OCI-LY7 (cell line): Measurements from ENCODE around the gene KCNAB2. TPM values are rescaled to one million over a fixed set of nuclear protein-coding genes. Genes with fewer than 3 reads are reported as not detected.

Experiments used
- BruUV-seq: library from RNA; stranded (reverse); fragments of 400-500 nt; replicated peaks from 2 replicates; lab custom pipeline; 2021; lab: Mats Ljungman, UMichigan
- CTCF ChIA-PET: fragments of 300-600 bp; sonication (Branson Sonifier 250); formaldehyde crosslinking; loops from one replicate; lab custom pipeline; 2022; ENCODE audit warnings: antibody characterized with exemption; ENCODE audit not compliant: unreplicated experiment; lab: Charles Lee
- POLR2A ChIA-PET: fragments of 300-600 bp; sonication (Branson Sonifier 250); formaldehyde crosslinking; loops from one replicate; lab custom pipeline; 2022; ENCODE audit warnings: antibody characterized with exemption; lab: Charles Lee
- DNase-seq: peaks from one replicate; pipeline ENCODE4 v3.0.0-alpha.2; 2015; ENCODE audit warnings: low spot score
- H2AFZ ChIP-seq: fragments of 200-600 bp; sonication (generic), shearing (Covaris generic); 2 replicates; pipeline ENCODE4 v1.6.1; 2014; ENCODE audit warnings: mild to moderate bottlenecking, antibody characterized with exemption, low read length, moderate library complexity
- H3K27ac ChIP-seq: fragments of 200-600 bp; sonication (generic); 2 replicates; pipeline ENCODE4 v1.5.1; 2014; ENCODE audit warnings: mixed run types, low read depth, mild to moderate bottlenecking, moderate library complexity, low read length, inconsistent platforms; ENCODE audit not compliant: poor library complexity, severe bottlenecking
- H3K36me3 ChIP-seq: fragments of 200-600 bp; sonication (generic); 2 replicates; pipeline ENCODE4 v1.6.1; 2014; ENCODE audit warnings: mild to moderate bottlenecking, antibody characterized with exemption, low read length, moderate library complexity, mixed read lengths; ENCODE audit not compliant: insufficient read depth
- H3K4me1 ChIP-seq: fragments of 200-600 bp; sonication (generic); 2 replicates; pipeline ENCODE4 v1.5.1; 2014; ENCODE audit warnings: mild to moderate bottlenecking, low read length; ENCODE audit not compliant: insufficient read depth, poor library complexity, severe bottlenecking
- H3K4me2 ChIP-seq: fragments of 200-600 bp; sonication (generic); 2 replicates; pipeline ENCODE4 v1.6.1; 2014; ENCODE audit warnings: mild to moderate bottlenecking, low read length
- H3K4me3 ChIP-seq: fragments of 200-600 bp; sonication (generic); 2 replicates; pipeline ENCODE4 v1.5.1; 2014; ENCODE audit warnings: mild to moderate bottlenecking, low read depth, low read length; ENCODE audit not compliant: poor library complexity, severe bottlenecking
- H3K79me2 ChIP-seq: fragments of 200-600 bp; sonication (generic); 2 replicates; pipeline ENCODE4 v1.6.1; 2016; ENCODE audit warnings: low read depth, mild to moderate bottlenecking, low read length, moderate library complexity, mixed read lengths; ENCODE audit not compliant: insufficient read depth
- H3K9me2 ChIP-seq: fragments of 200-600 bp; sonication (generic); 2 replicates; pipeline ENCODE4 v1.6.1; 2016; ENCODE audit warnings: mild to moderate bottlenecking, low read length, mixed read lengths; ENCODE audit not compliant: insufficient read depth
- H3K9me3 ChIP-seq: fragments of 200-600 bp; sonication (generic); 2 replicates; pipeline ENCODE4 v1.6.1; 2014; ENCODE audit warnings: mild to moderate bottlenecking, mixed run types, low read length, mixed read lengths
- H4K20me1 ChIP-seq: fragments of 200-600 bp; sonication (generic); 2 replicates; pipeline ENCODE4 v1.6.1; 2014; ENCODE audit warnings: mild to moderate bottlenecking, antibody characterized with exemption, low read length, moderate library complexity, mixed read lengths; ENCODE audit not compliant: insufficient read depth
- EZH2phosphoT487 ChIP-seq: fragments of 200-600 bp; sonication (generic); IDR thresholded peaks from 2 replicates; pipeline ENCODE4 v1.6.1; 2018; ENCODE audit warnings: low read depth, borderline replicate concordance, mild to moderate bottlenecking, mixed run types, antibody characterized with exemption, low read length, moderate library complexity, mixed read lengths
- intact Hi-C: fragments of 100-400 bp; cut with micrococcal nuclease; formaldehyde crosslinking; loops from one replicate; pipeline ENCODE4 v1.10.0; 2022; ENCODE audit not compliant: unreplicated experiment
- total RNA-seq, 2 experiments: library from RNA; depleted of rRNA in 1 of 2; stranded (reverse); fragments of >200 nt in 1 of 2; shearing (Covaris generic) in 1 of 2; gene quantifications; 2 replicates each; pipeline ENCODE4 v1.2.3, GENCODE V29; 2014 to 2022
- TF ChIP-seq, protein P1 (sequence below): fragments of 200-600 bp; sonication (generic); conservative IDR thresholded peaks from 2 replicates; pipeline ENCODE4 v1.5.1; 2014; ENCODE audit warnings: mild to moderate bottlenecking, antibody characterized with exemption, low read length, moderate library complexity, mixed read lengths

KCNAB2 gene
- total RNA-seq, 2 experiments from 2014 or later = 46.7 to 133 TPM

DNA sequence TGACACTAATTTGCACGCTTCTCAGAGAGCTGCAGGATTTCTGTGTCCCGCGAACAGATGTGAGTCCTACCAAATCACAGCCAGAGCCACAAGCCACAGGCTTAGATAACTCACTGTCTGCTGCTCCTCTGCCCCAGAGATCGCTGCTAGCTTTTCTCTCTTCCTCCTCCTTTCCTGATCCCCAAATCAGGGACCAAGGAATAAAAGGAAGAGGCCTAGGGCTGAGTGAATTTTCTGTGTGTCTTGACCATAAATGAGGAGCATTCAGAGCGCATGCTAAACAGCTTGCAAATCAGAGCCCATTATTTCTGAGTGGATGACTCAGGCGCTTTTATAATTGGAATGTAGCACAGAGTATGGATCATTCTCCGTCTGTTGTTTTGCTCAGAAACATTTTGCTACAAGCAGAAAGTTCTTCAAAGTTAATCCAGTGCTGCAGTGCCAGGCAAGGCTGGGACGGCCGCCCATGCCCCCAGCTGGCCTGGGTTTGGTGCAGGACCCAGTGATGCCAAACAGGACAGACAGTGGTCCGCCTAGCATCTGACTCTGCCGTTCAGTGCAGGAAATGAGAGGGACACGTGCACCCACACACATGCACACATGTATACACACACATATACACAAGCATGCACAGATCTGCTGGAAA lies 38.2 kb downstream of the KCNAB2 start:
- no peak overlapping the region for H3K27ac ChIP-seq
- intact Hi-C loops = no loop called here
- H2AFZ ChIP-seq = no peak overlapping the region
- POLR2A ChIA-PET = no interaction called here
- no peak for DNase-seq
- no peaks in the 10 kb centered on the region for H4K20me1 ChIP-seq
- no peak for TF ChIP-seq EZH2phosphoT487
- TF ChIP-seq, protein P1, sequence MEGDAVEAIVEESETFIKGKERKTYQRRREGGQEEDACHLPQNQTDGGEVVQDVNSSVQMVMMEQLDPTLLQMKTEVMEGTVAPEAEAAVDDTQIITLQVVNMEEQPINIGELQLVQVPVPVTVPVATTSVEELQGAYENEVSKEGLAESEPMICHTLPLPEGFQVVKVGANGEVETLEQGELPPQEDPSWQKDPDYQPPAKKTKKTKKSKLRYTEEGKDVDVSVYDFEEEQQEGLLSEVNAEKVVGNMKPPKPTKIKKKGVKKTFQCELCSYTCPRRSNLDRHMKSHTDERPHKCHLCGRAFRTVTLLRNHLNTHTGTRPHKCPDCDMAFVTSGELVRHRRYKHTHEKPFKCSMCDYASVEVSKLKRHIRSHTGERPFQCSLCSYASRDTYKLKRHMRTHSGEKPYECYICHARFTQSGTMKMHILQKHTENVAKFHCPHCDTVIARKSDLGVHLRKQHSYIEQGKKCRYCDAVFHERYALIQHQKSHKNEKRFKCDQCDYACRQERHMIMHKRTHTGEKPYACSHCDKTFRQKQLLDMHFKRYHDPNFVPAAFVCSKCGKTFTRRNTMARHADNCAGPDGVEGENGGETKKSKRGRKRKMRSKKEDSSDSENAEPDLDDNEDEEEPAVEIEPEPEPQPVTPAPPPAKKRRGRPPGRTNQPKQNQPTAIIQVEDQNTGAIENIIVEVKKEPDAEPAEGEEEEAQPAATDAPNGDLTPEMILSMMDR = no peak
- no peak overlapping the region for H3K4me2 ChIP-seq
- H3K79me2 ChIP-seq = no peaks in the 10 kb centered on the region
- H3K4me1 ChIP-seq = no peaks in the 10 kb centered on the region
- H3K9me2 ChIP-seq = no peaks in the 10 kb centered on the region
- CTCF ChIA-PET = interaction anchor here (0.6 kb wide), 1 partner anchor 560 kb away, joined by 3 read pairs; no protein-coding TSS in a partner anchor
- H3K4me3 ChIP-seq = no peak overlapping the region
- no TSS peak for BruUV-seq
- H3K36me3 ChIP-seq = 0 out of 2 replicates have a peak, but pooled peaks cover 7% of the 10 kb centered on the region
- H3K9me3 ChIP-seq = no peaks in the 10 kb centered on the region

DNA sequence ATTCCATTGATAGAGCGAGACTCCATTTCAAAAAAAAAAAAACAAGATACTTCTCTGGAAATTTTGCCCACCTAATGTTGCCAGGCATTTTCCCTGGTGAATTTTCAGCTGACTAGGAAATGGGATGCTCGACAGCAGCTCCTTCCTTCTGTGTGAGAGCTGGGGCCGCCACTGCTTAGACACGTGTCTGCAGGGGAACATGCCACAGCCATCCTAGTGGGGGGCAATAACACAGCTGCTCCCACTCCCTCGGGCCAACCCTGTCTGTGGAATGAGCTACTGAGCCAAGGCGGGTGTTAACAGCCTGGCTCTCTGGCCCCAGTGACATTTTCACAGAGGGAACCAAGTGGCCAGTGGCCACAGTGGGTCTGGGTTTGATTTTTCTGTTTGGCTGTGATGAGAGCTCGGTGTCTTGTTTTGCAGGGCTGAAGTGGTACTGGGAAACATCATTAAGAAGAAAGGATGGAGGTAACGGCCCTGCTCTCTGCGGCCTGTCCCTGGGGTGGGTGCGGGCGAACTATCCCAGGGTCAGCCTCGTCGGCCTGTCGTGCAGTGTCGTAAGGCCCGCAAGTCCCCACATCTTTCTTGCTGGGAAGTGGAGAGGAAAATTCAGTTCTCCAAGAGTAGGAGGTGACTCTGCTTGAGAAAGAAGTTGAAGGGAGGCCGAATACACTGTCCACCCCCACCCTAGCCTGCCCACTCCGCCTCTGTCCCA lies 39.2 kb downstream of the KCNAB2 start:
- H3K4me2 ChIP-seq = no peak overlapping the region
- H3K4me3 ChIP-seq = no peak overlapping the region
- no peak overlapping the region for H2AFZ ChIP-seq
- intact Hi-C loops = no loop called here
- H3K27ac ChIP-seq = no peak overlapping the region
- H3K4me1 ChIP-seq = no peaks in the 10 kb centered on the region
- ChIA-PET POLR2A (no interaction called here), CTCF (no interaction called here)
- H3K9me3 ChIP-seq = no peaks in the 10 kb centered on the region
- no peak for DNase-seq
- no TSS peak for BruUV-seq
- TF ChIP-seq, protein P1 = no peak
- TF ChIP-seq EZH2phosphoT487 = no peak
- no peaks in the 10 kb centered on the region for H3K9me2 ChIP-seq
- H4K20me1 ChIP-seq = no peaks in the 10 kb centered on the region
- H3K79me2 ChIP-seq = no peaks in the 10 kb centered on the region
- H3K36me3 ChIP-seq = 0 out of 2 replicates have a peak, but pooled peaks cover 7% of the 10 kb centered on the region

GRCh38 chr1:6085666-6086065 lies 40.0 kb downstream of the KCNAB2 start:
- POLR2A ChIA-PET = no interaction called here
- 0 out of 2 replicates have a peak, but pooled peaks cover 7% of the 10 kb centered on the region for H3K36me3 ChIP-seq
- no peaks in the 10 kb centered on the region for H3K9me3 ChIP-seq
- H3K4me3 ChIP-seq = no peak overlapping the region
- no peak for DNase-seq
- intact Hi-C loops = no loop called here
- no peaks in the 10 kb centered on the region for H3K79me2 ChIP-seq
- no peak overlapping the region for H3K4me2 ChIP-seq
- TF ChIP-seq EZH2phosphoT487 = no peak
- TF ChIP-seq, protein P1 = no peak
- H4K20me1 ChIP-seq = no peaks in the 10 kb centered on the region
- no peaks in the 10 kb centered on the region for H3K9me2 ChIP-seq
- no peaks in the 10 kb centered on the region for H3K4me1 ChIP-seq
- no TSS peak for BruUV-seq
- H2AFZ ChIP-seq = no peak overlapping the region
- CTCF ChIA-PET = no interaction called here
- H3K27ac ChIP-seq = no peak overlapping the region
